ENCODE measurements around the gene CRTAC1.
"Not testable (repeated sequence)": the region's sequence is repeated elsewhere in the genome, so short reads cannot be mapped to it uniquely, and the experiment has no call there.

The CRTAC1 gene

GRCh38 chr10:97870990-97871389, 159.4 kb downstream of the CRTAC1 start:
- DNase-seq (ENCODE audit: low read depth in 2 of 2) = no peak

DNA sequence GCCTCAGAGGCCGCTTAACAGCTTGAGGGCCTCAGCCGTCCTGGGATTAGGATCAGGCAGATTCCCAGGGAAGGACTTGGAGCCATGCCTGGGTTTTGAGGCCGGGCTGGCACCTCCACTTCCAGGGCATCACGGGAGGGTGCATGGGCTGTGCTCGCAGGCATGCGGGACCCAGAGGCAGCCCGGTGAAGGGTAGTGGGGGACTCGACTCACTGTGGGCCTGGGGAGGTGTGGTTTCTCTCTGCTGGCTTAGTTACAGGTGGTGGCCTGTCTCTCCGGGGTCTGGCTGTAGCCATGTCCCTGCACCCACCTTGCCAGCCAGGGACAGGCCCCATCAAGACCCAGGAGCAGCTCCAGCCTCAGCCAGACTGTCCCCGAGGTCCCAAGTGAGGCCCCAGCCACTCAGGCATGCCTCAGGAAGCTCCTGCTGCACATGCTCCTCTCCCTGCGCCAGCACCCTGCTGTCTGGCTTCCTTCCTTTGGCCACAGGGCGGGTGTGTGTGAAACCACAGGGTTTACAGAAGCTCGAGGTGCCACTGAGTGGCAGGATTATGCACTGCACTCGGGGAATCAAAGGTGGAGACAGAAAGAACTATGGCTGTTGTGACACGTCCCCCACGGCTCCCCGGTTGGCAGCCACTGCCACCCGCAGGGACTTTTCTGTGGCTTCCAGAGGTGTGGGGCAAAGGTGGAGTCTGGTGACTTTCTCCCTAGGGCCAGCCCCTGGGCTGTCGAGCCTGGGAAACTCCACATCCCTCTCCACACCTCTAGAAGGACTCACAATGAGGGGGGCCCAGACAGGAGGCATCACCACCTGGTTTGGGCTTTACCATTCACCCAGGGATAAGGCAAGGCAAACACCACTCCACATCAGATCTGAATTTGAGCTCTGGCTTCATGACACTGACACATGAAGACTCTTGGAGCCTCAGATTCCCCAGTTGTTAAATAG, 161.1 kb downstream of the CRTAC1 start:
- peak; percentile 65 to 69 for DNase-seq (ENCODE audit: low read depth in 2 of 2)

GRCh38 chr10:97868134-97868685, 162.2 kb downstream of the CRTAC1 start:
- DNase-seq (ENCODE audit: low read depth in 2 of 2) = no peak

GRCh38 chr10:97867220-97867800, 163.1 kb downstream of the CRTAC1 start:
- DNase-seq (ENCODE audit: low read depth in 2 of 2) = no peak

DNA sequence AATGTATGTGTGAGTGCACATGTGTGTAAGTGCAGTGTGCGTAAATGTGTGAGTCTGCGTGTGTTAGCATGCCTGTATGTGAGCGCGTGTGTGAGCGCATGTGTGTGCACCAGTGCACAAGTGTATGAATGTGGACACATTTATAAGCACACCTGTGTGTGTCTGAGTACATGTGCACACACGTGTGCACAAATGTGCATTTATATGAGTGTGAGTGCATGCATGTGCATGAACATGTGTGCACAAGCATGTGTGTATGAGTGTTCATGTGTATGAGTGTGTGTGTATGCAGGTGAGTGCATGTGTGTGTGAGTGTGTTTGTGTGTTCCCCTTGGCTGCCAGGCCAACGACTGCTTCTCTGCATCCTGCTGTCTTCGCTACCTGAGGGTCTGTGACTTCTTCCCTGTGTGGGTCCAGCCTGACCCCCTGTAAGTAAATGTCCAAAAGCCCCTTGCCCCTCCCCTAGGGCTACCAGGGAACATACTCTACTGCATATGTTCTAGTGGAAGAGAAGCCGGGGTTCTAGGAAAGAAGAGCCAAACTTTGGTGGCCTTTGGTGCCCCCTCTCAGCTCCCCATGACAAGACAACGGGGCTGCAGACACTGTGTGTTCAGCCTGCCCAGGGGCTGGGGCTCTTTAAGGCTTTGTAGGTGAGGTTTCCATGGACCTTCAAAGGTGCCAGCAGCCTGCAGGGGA, 163.7 kb downstream of the CRTAC1 start:
- no peak for DNase-seq (ENCODE audit: low read depth in 2 of 2)

GRCh38 chr10:97865488-97865887, 164.9 kb downstream of the CRTAC1 start:
- DNase-seq (ENCODE audit: low read depth in 2 of 2) = no peak

DNA sequence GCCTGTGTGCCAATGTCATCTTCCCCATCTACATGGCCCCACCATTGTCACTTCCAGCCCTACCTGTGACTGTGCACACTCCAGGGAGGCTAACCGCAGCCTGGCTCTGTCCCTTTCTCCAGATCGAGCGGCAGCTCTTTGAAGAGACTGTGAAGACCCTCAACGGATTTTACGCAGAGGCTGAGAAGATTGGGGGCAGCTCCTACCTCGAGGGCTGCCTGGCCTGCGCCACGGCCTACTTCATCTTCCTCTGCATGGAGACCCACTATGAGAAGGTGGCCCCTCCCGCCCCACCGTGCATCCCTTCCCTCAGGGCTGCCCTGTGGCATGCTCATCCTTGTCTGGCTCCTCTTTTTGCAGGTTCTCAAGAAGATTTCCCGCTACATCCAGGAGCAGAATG, 166.6 kb downstream of the CRTAC1 start:
- DNase-seq (ENCODE audit: low read depth in 2 of 2) = no peak

GRCh38 chr10:97861924-97862323, 168.5 kb downstream of the CRTAC1 start:
- no peak for DNase-seq (ENCODE audit: low read depth in 2 of 2)

GRCh38 chr10:97861097-97861750, 169.2 kb downstream of the CRTAC1 start:
- no peak for DNase-seq (ENCODE audit: low read depth in 2 of 2)

- no peak for DNase-seq (ENCODE audit: low read depth in 2 of 2)
Observed at GRCh38 chr10:97858001-97858439, 172.4 kb downstream of the CRTAC1 start.

DNA sequence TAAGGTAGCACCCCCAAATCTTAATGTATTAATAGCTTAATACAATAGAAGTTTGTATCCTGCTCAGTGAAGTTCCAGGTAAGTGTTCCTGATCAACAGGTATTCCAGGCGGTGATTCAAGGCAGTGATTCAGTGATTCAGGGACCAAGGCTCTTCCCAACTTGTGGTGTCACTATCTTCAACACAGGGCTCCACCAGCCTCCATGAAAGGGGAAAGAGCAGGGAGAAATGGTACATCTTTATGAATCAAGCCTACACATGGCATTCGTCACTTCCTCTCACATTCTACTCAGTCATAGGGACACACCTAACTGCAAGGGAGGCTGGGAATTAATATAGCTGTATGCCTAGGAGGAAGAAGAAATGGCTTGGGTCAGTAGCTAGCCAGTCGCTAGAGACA, 175.7 kb downstream of the CRTAC1 start:
- DNase-seq (ENCODE audit: low read depth in 2 of 2) = no peak

- no peak for DNase-seq (ENCODE audit: low read depth in 2 of 2)
Observed at GRCh38 chr10:97852840-97853405, 177.5 kb downstream of the CRTAC1 start.

- DNase-seq (ENCODE audit: low read depth in 2 of 2) = no peak
Observed at GRCh38 chr10:97852277-97852676, 178.1 kb downstream of the CRTAC1 start.

DNA sequence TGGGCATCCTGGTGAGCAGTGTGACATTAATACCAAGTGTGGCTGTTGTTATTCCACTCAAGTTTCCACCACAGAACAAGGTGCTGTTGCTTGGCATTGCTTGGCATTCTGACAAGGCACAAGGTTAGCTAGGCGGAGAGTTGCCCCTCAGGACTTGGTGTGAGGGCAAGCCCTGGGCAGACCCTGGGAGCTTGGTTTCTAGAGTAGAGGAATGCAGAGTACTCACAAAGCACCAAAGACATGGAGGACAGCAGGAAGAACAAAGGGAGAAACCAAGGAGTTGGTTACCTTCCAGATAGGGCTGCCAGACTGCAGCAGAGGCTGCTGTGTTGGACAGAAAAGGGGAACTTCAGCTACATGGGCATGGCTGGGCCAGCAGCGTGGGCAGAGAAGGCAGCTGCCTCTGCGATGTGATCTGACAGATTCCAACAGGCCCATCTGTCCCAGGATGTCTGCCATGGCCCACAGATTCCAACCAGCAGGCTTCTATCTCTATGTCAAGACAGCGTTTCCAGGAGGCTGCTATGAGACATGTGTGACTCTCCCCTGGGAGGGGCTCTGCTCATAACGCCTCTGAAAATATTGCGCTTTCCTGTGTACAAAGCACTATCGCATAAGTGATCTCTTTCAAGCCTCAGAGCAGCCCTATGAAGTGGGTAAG, 178.9 kb downstream of the CRTAC1 start:
- DNase-seq (ENCODE audit: low read depth in 2 of 2) = no peak

DNA sequence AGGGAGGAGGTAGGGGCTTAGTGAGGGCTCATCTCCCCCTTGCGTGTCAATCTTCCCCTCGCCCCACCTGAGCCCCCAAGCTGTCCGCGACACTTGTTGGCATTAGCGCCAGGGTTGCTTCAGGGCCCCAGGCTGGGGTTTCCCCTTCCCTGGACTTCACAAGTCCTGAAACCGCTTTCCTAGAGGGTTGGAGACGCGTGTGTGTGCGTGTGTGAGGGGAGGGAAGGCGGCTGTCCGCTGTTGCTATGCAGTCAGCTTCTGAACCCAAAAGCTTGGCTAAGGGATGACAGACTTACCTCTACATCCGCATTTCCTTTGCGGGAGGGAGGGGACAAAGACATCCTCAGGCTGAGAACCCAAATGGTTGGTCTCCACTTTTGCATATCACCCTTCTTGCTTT, 180.0 kb downstream of the CRTAC1 start:
- no peak for DNase-seq (ENCODE audit: low read depth in 2 of 2)

GRCh38 chr10:97849687-97850402, 180.6 kb downstream of the CRTAC1 start, which contains the start of gene GOLGA7B:
TSS of gene GOLGA7B (plus strand) at chr10:97849843. CDS start at chr10:97850304, 461 bp downstream.
- peak; percentile 18 to 35 for DNase-seq (ENCODE audit: low read depth in 2 of 2)

GRCh38 chr10:97849103-97849686, 181.2 kb downstream of the CRTAC1 start:
- no peak for DNase-seq (ENCODE audit: low read depth in 2 of 2)

- DNase-seq (ENCODE audit: low read depth in 2 of 2) = no peak
Observed at GRCh38 chr10:97844678-97845077, 185.7 kb downstream of the CRTAC1 start.

- DNase-seq (ENCODE audit: low read depth in 2 of 2) = not testable (repeated sequence)
Observed at GRCh38 chr10:97843972-97844371, 186.4 kb downstream of the CRTAC1 start.

DNA sequence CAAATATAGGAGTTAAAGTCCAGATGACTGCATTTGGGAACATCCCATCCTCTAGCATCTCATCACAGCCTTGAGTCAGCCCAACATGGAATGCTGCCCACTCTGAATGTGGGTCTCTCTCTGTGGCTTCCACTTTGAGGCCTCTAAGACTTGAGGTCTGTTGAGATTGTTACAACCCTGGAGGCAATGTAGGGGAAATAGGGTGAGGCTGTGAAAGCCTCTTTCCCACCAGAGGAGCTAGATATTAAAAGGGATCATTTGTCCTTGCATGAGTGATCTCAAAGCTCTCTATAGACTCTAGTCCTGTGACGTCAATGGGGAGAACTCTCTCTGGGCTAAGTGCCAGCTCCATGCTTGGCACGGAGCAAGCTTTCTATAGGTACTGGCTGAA, 187.1 kb downstream of the CRTAC1 start:
- DNase-seq (ENCODE audit: low read depth in 2 of 2) = no peak
